H1 (cell line): ENCODE data around the gene IL27RA. TPM values are rescaled to one million over a fixed set of nuclear protein-coding genes. Genes with fewer than 3 reads are reported as not detected.

Experiments used
- CTCF ChIA-PET: fragments of 300-600 bp; sonication (Branson Sonifier 250); formaldehyde crosslinking; loops from one replicate; lab custom pipeline; 2021; ENCODE audit not compliant: partially characterized antibody; lab: Charles Lee
- POLR2A ChIA-PET: fragments of 300-600 bp; sonication (Branson Sonifier 250); formaldehyde crosslinking; loops from one replicate; lab custom pipeline; 2021; ENCODE audit warnings: inconsistent platforms; ENCODE audit not compliant: partially characterized antibody; lab: Charles Lee
- DNase-seq, 2 experiments: peaks; one replicate each; pipeline versions ENCODE4 v3.0.0 to v3.0.0-alpha.2; 2010 to 2022; ENCODE audit warnings: low spot score in 2 of 2, low read depth in 1 of 2, mixed read lengths in 1 of 2
- FAIRE-seq: peaks from 2 replicates; lab custom pipeline; 2011; peaks lifted over from hg19 to GRCh38; lab: Jason Lieb, UNC
- H2AFZ ChIP-seq: 2 replicates; pipeline ENCODE4 v1.8.1; 2012; ENCODE audit warnings: low read length, inconsistent platforms
- H2AK5ac ChIP-seq: 2 replicates; pipeline ENCODE4 v1.6.1; 2013; ENCODE audit warnings: low read depth, low read length
- H2BK120ac ChIP-seq: replicated peaks from 2 replicates; pipeline ENCODE3; 2013; ENCODE audit warnings: low read depth, low read length, inconsistent platforms
- H2BK12ac ChIP-seq: 2 replicates; pipeline ENCODE4 v1.6.1; 2013; ENCODE audit warnings: low read depth, low read length
- H2BK15ac ChIP-seq: 2 replicates; pipeline ENCODE4 v1.6.1; 2013; ENCODE audit warnings: low read length
- H2BK20ac ChIP-seq: 2 replicates; pipeline ENCODE4 v1.6.1; 2013; ENCODE audit warnings: low read length
- H2BK5ac ChIP-seq: 2 replicates; pipeline ENCODE4 v1.6.1; 2013; ENCODE audit warnings: low read depth, low read length
- H3K14ac ChIP-seq: 2 replicates; pipeline ENCODE4 v1.6.1; 2013; ENCODE audit warnings: inconsistent platforms; ENCODE audit not compliant: insufficient read length
- H3K18ac ChIP-seq: 2 replicates; pipeline ENCODE4 v1.6.1; 2013; ENCODE audit warnings: low read length; ENCODE audit errors: extremely low read depth
- H3K23ac ChIP-seq: 2 replicates; pipeline ENCODE4 v1.6.1; 2013; ENCODE audit warnings: inconsistent platforms; ENCODE audit not compliant: insufficient read length
- H3K23me2 ChIP-seq: 2 replicates; pipeline ENCODE4 v1.6.1; 2013; ENCODE audit warnings: low read depth, low read length
- H3K27ac ChIP-seq: 2 replicates; pipeline ENCODE4 v1.6.1; 2011; ENCODE audit warnings: low read depth, low read length, inconsistent platforms
- H3K27me3 ChIP-seq, 4 experiments: replicated peaks in 1 of 4; 1 replicate in 1 of 4; 2 replicates in 3 of 4; pipeline versions ENCODE4 v1.6.1 to v1.8.1; 2011 to 2013; ENCODE audit warnings: low read length in 3 of 4, mild to moderate bottlenecking in 3 of 4, inconsistent platforms in 2 of 4, mixed read lengths in 2 of 4, moderate library complexity in 1 of 4; ENCODE audit not compliant: control insufficient read depth in 3 of 4, insufficient read depth in 3 of 4; ENCODE audit errors: extremely low read depth in 1 of 4
- H3K36me3 ChIP-seq, 4 experiments: 2 replicates each; pipeline versions ENCODE4 v1.6.1 to v1.8.1; 2011 to 2013; ENCODE audit warnings: mild to moderate bottlenecking in 4 of 4, low read length in 3 of 4, moderate library complexity in 2 of 4, control low read depth in 1 of 4, inconsistent platforms in 1 of 4; ENCODE audit not compliant: insufficient read depth in 4 of 4, control insufficient read depth in 2 of 4
- H3K4ac ChIP-seq: replicated peaks from 2 replicates; pipeline ENCODE3; 2013; ENCODE audit warnings: low read length, low read depth, mixed read lengths, inconsistent platforms; ENCODE audit not compliant: insufficient read length
- H3K4me1 ChIP-seq, 4 experiments: replicated peaks in 1 of 4; 1 replicate in 1 of 4; 2 replicates in 3 of 4; pipeline versions ENCODE4 v1.6.1 to v1.8.1; 2011 to 2013; ENCODE audit warnings: low read length in 3 of 4, inconsistent platforms in 2 of 4, mixed read lengths in 1 of 4; ENCODE audit not compliant: insufficient read depth in 4 of 4, control insufficient read depth in 3 of 4
- H3K4me2 ChIP-seq, 2 experiments: 2 replicates each; pipeline versions ENCODE4 v1.6.1 to v1.8.1; 2011 to 2013; ENCODE audit warnings: low read depth in 2 of 2, low read length in 2 of 2, control low read depth in 1 of 2, inconsistent platforms in 1 of 2, mild to moderate bottlenecking in 1 of 2; ENCODE audit not compliant: insufficient read depth in 1 of 2
- H3K4me3 ChIP-seq, 4 experiments: fragments of 200-600, 300-600 bp in 1 of 4; sonication (generic), shearing (Covaris generic), sonication (Bioruptor Twin) in 1 of 4; 2 replicates each; pipeline versions ENCODE4 v1.5.1 to v1.8.1; 2011 to 2016; ENCODE audit warnings: low read length in 4 of 4, low read depth in 3 of 4, control low read depth in 2 of 4, inconsistent platforms in 2 of 4, mild to moderate bottlenecking in 2 of 4, mixed read lengths in 1 of 4, moderate library complexity in 1 of 4; ENCODE audit not compliant: insufficient read depth in 2 of 4; ENCODE audit errors: extremely low read depth in 1 of 4
- H3K56ac ChIP-seq: replicated peaks from 2 replicates; pipeline ENCODE3; 2013; ENCODE audit warnings: low read depth, mild to moderate bottlenecking, mixed read lengths, low read length, inconsistent platforms; ENCODE audit not compliant: insufficient read length
- H3K79me1 ChIP-seq: 2 replicates; pipeline ENCODE4 v1.6.1; 2013; ENCODE audit warnings: low read depth, low read length, control low read depth
- H3K79me2 ChIP-seq, 2 experiments: 2 replicates each; pipeline versions ENCODE4 v1.6.1 to v1.8.1; 2012 to 2013; ENCODE audit warnings: low read length in 2 of 2, mild to moderate bottlenecking in 2 of 2, inconsistent platforms in 1 of 2; ENCODE audit not compliant: insufficient read depth in 2 of 2, control insufficient read depth in 1 of 2
- H3K9ac ChIP-seq, 4 experiments: replicated peaks in 1 of 4; 1 replicate in 1 of 4; 2 replicates in 3 of 4; pipeline versions ENCODE4 v1.6.1 to v1.8.1; 2011 to 2013; ENCODE audit warnings: low read depth in 3 of 4, low read length in 3 of 4, control low read depth in 2 of 4, mild to moderate bottlenecking in 2 of 4, moderate library complexity in 2 of 4, inconsistent platforms in 1 of 4; ENCODE audit errors: extremely low read depth in 1 of 4
- H3K9me3 ChIP-seq, 2 experiments: 2 replicates each; pipeline versions ENCODE4 v1.6.1 to v1.8.1; 2012 to 2013; ENCODE audit warnings: mild to moderate bottlenecking in 2 of 2, moderate library complexity in 2 of 2, control low read depth in 1 of 2, inconsistent platforms in 1 of 2, low read depth in 1 of 2, low read length in 1 of 2, mixed read lengths in 1 of 2; ENCODE audit not compliant: insufficient read depth in 2 of 2
- H4K20me1 ChIP-seq, 2 experiments: replicated peaks in 1 of 2; 2 replicates each; pipeline versions ENCODE3 to v1.8.1; 2011 to 2013; ENCODE audit warnings: inconsistent platforms in 2 of 2, low read length in 2 of 2, mild to moderate bottlenecking in 1 of 2; ENCODE audit not compliant: insufficient read depth in 2 of 2, control insufficient read depth in 1 of 2
- H4K5ac ChIP-seq: 2 replicates; pipeline ENCODE4 v1.6.1; 2013; ENCODE audit warnings: low read length, low read depth, mixed read lengths, inconsistent platforms; ENCODE audit not compliant: insufficient read length
- H4K8ac ChIP-seq: 2 replicates; pipeline ENCODE4 v1.8.0; 2013; ENCODE audit warnings: mild to moderate bottlenecking, moderate library complexity, low read length, inconsistent platforms; ENCODE audit not compliant: insufficient read depth; ENCODE audit errors: extremely low read depth
- H4K91ac ChIP-seq: replicated peaks from 2 replicates; pipeline ENCODE3; 2013; ENCODE audit warnings: low read length, mixed read lengths, inconsistent platforms; ENCODE audit not compliant: insufficient read length
- CBX5 ChIP-seq: fragments of 300-800, 300-1000 bp; sonication (generic); IDR thresholded peaks from 2 replicates; pipeline ENCODE4 v1.7.1; 2016; ENCODE audit warnings: antibody characterized with exemption, low read length, low read depth
- POLR2A ChIP-seq, 2 experiments: IDR thresholded peaks; 1 replicate in 1 of 2; 2 replicates in 1 of 2; pipeline ENCODE4 v1.6.1; 2011; ENCODE audit warnings: low read depth in 2 of 2, low read length in 2 of 2, mild to moderate bottlenecking in 2 of 2; ENCODE audit errors: control extremely low read depth in 1 of 2
- POLR2AphosphoS5 ChIP-seq: IDR thresholded peaks from 2 replicates; pipeline ENCODE4 v1.6.1; 2011; ENCODE audit warnings: low read depth, low read length
- POU5F1 ChIP-seq: IDR thresholded peaks from 2 replicates; pipeline ENCODE4 v1.6.1; 2011; ENCODE audit warnings: low read depth, mild to moderate bottlenecking, low read length, moderate library complexity
- RNF2 ChIP-seq: fragments of 200-900, 300-1000 bp; sonication (generic); IDR thresholded peaks from 2 replicates; pipeline ENCODE4 v1.7.1; 2016; ENCODE audit warnings: borderline replicate concordance, low read depth, mild to moderate bottlenecking, antibody characterized with exemption, low read length; ENCODE audit not compliant: poor library complexity, severe bottlenecking; ENCODE audit errors: missing control alignments
- TBP ChIP-seq: IDR thresholded peaks from 2 replicates; pipeline ENCODE4 v1.6.1; 2011; ENCODE audit warnings: low read depth, low read length, improper control_type of control experiment
- WGBS, 2 experiments: shearing (Covaris generic) in 1 of 2; methylation state at CpG; one replicate each; pipeline versions ENCODE4 v1.1.6 to v1.1.7; 2013 to 2015; ENCODE audit warnings: low lambda C conversion rate in 2 of 2, mixed read lengths in 2 of 2, inconsistent platforms in 1 of 2, low coverage in 1 of 2, missing lambda C conversion rate in 1 of 2; ENCODE audit not compliant: insufficient replicate concordance in 2 of 2, insufficient coverage in 1 of 2, insufficient read length in 1 of 2; ENCODE audit errors: extremely low coverage in 1 of 2, missing lambda C conversion rate in 1 of 2; 5-methylcytosine and 5-hydroxymethylcytosine counted together
- polyA plus RNA-seq, 7 experiments: library from polyadenylated mRNA; depleted of rRNA in 3 of 7; stranded (reverse) in 5 of 7; unstranded in 2 of 7; fragments of >200 nt in 5 of 7; fragments of 200-250 nt in 2 of 7; gene quantifications; 1 replicate in 5 of 7; 2 replicates in 1 of 7; 4 replicates in 1 of 7; pipeline versions ENCODE4 v1.2.1 to v1.2.3, GENCODE V29; 2011 to 2013; ENCODE audit warnings: missing spikeins in 2 of 7, mixed read lengths in 2 of 7
- total RNA-seq: library from RNA; stranded (reverse); fragmentation: NEBNext Ultra II Directional; extraction: Animal tissue kit (Norgen Biotek cat#: 25700); gene quantifications from 2 replicates; pipeline ENCODE4 v1.2.1, GENCODE V29; 2021
- TF ChIP-seq, protein P1 (sequence below): IDR thresholded peaks from 2 replicates; pipeline ENCODE4 v1.6.1; 2012; ENCODE audit warnings: inconsistent platforms

Gene IL27RA
- total and polyA plus RNA-seq, 2 of the 8 experiments (the other 6 are each of a cell fraction or from before 2014, with no cell fraction given), result 9.9 to 14.7 TPM

DNA sequence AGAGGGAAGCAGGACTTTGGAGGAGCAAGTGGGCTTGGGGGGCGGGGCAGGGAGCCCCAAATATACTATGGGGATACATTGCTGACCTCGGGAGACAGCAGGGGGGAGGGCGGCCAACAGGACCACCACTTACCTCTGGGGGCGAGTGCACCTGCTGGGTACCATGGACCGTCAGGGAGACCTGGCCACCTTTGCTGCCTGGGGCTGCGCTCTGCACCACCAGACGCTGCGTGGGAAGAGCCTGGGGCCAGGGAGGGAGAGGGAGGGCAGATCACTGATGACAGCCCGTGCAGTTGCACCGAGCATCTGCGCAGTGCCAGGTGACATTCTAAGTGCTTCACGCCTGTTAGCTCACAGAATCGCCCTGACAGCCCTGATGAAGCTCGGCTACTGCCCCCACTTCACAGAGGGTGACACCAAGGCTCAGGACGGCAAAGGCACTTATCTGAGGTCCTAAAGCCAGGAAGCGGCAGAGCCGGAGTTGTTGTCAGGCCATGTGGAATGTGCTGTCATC lies 49.5 kb upstream of the IL27RA start:
- Histone ChIP-seq H3K23ac (no peak overlapping the region), H3K36me3 (0 out of 8 replicates have a peak, but pooled peaks cover 0 to 3% (median 0%) of the 10 kb centered on the region in 4 experiments), H3K14ac (no peak overlapping the region), H2BK5ac (no peak overlapping the region), H3K4me1 (peaks cover 0 to 39% (median 35%) of the 10 kb centered on the region in 4 experiments; a peak in 6 of 7 replicates), H2BK15ac (no peak overlapping the region; the same call in 1 of the 2 replicates), H4K5ac (no peak overlapping the region), H3K18ac (no peak overlapping the region), H2AK5ac (no peak overlapping the region), H4K91ac (no peak overlapping the region), H3K4ac (no peak overlapping the region), H4K8ac (no peak overlapping the region), H2BK120ac (no peak overlapping the region), H2BK12ac (no peak overlapping the region), H3K9ac (no peak overlapping the region), H2AFZ (no peak overlapping the region), H3K27ac (no peak overlapping the region), H3K23me2 (no peaks in the 10 kb centered on the region; the same call in 1 of the 2 replicates), H3K79me2 (no peaks in the 10 kb centered on the region), H3K79me1 (no peaks in the 10 kb centered on the region), H3K56ac (no peak overlapping the region), H3K9me3 (no peaks in the 10 kb centered on the region), H3K27me3 (no peaks in the 10 kb centered on the region), H3K4me2 (no peak overlapping the region), H2BK20ac (no peak overlapping the region), H3K4me3 (no peak overlapping the region), H4K20me1 (no peaks in the 10 kb centered on the region)
- DNase-seq (no peak), FAIRE-seq (no peak)
- ChIA-PET POLR2A (interaction anchor here (0.6 to 1.6 kb wide), 4 partner anchors 25 to 40 kb away, joined by 3 to 6 read pairs (median 4); partner anchors contain the start of gene RFX1), CTCF (interaction anchor here (1.1 to 2.4 kb wide), 6 partner anchors 10 to 77 kb away, joined by 3 to 7 read pairs (median 4); partner anchors contain the start of gene IL27RA)
- WGBS, 2 experiments, result 85% methylated on average over 14 of the region's 17 CpGs; no CpG with 5 or more reads in 1 of the 2 experiments
- TF ChIP-seq TBP (no peak), RNF2 (no peak), CBX5 (no peak), POLR2A (IDR thresholded peaks at IDR 0.05; ENCODE audit: control extremely low read depth in 1 of 2, low read depth in 2 of 2, low read length in 2 of 2) (no peak), POU5F1 (no peak), POLR2AphosphoS5 (no peak)
- TF ChIP-seq, protein P1, sequence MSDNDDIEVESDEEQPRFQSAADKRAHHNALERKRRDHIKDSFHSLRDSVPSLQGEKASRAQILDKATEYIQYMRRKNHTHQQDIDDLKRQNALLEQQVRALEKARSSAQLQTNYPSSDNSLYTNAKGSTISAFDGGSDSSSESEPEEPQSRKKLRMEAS, result no peak
